Retina (tissue), 1 donor: Measurements from ENCODE around the gene HECTD4.
"Not testable (repeated sequence)": the region's sequence is repeated elsewhere in the genome, so short reads cannot be mapped to it uniquely, and the experiment has no call there.

ENCODE experiments used
- DNase-seq: peaks from one replicate; pipeline ENCODE4 v3.0.0-alpha.2; 2016

The HECTD4 gene

DNA sequence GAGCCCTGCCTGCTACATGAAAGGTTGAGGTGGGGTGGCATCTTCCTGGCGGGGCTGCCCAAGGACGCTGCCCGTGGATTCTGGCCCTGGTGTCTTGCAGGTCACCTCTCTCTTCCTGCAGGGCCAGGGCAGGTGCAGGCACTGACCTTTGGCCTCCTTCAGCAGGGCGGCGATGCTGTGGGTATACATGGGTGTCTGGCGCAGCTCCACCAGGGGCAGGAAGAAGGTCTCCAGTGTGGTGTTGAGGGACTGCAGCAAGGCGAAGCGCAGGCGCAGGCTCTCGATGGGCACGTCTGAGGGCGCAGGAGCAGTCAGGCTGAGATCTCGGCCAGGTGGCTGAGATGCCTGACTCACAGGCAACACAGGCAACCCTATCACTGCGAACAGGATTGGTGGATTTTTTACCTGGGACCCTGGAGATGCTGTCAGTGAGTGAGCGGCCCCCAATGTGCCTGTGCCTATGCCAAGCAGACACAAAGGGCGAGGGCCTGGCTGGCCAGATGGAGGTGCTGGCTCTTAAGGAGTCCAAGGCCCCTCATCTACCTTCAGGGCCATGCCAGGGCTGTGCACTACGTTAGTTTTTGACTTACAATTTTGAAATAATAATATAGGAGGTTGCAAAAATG, 211.1 kb downstream of the HECTD4 start:
- DNase-seq: no peak

DNA sequence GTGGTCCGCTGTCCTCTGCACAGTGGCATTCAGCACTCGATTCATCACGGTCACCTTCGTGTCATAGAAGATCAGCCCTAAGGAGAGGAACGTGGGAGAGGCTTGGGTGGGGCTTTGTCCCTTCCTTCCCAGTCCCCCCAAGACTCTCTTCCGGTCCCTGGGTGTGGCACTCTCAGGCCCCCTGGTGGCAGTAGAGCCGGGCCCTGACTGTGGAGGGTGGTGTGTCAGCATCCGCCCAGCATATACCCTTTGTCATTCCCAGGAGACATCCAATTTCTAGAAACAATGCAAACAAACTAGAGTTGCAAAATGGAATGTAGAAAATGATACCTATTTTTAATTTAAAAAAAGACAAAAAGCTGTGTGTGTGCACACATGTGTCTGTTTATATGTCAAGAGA, 211.9 kb downstream of the HECTD4 start:
- DNase-seq: no peak

DNA sequence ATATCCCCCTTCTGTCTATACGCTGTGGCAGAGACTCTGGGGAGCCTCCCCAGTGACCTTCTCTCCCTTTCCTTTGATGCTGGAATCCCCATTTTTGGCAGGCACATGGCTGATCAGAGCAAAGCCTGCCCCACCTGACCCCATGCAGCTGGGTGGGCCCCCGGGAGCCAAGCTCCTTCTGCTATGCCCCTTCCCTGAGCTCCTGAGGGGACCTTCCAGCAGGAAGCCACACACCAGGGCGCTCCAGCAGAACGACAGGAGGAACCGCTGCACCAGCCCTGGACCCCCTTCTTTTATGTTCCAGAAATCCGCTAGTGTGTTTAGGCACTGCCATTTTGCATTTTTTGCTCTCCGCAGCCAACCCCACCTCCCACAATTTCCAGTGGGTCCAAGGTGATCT, 212.3 kb downstream of the HECTD4 start:
- no peak for DNase-seq

GRCh38 chr12:112169161-112169872, 212.9 kb downstream of the HECTD4 start:
- DNase-seq: no peak

GRCh38 chr12:112168561-112168971, 213.7 kb downstream of the HECTD4 start:
- no peak for DNase-seq

GRCh38 chr12:112167718-112168525, 214.3 kb downstream of the HECTD4 start:
- no peak for DNase-seq

DNA sequence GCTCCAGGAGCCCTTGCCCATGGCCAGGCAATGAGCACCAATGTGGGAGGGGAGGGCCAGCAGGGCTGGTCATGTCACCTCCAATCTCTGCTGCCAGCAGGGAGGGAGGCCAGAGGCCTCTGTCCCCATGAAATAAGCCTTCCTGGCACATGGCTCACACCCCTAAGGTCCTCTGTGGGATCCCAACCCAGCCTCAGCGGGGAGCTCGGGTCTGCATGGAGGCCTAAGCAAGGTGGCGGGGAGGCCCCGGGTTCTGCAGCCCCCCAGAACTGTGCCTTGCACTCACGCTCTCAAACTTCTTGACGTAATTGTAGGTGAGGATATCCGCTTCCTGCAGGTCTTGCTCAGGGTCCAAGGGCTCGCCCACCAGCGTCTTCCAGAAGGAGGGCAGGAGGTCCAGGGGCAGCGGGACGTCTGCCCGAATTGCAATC, 215.2 kb downstream of the HECTD4 start:
- no peak for DNase-seq

DNA sequence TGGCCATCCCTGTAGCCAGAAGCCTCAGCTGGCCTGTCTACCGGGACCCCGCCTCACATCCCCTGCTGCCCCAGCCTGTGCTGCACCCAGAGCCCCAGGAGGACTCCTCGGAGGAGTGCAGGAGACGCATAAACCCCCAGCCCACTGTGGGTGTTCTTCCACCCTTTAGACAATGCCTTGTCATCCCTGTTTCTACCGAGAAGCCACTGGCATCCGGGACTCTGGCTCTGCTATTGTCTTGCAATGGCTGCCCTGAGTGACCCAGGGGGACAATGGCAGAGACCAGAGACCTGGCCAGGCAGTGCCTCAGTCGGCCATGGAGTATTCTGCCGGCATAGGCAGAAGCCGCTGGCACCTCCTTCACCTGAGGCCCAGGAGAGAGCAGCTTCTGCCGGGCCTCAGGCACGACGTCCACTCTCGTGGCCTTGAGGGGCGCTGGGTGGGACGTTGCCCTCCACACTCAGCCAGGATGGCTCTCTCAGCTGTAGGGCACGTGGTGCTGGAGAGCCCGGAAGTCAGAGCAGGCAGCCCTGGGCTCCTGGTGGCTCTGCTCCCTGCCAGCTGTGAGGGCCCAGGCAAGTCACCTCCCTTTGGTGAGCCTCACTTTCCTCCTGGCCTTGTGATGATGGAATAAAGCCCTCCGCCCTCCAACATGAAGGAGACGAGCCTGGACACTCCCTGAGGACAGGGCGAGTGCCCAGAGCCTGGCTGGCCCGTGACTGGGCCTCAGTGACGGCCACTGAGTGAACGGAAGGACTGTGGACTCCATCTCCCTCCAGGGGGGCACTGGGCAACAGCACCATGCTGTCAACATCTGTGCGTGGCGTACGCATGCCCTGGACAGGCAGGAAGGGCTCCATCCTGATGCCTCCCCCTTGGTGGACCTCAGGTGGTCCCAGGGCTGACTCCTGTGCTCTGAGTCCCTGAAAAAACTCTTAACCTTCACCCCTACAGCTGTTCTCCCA, 215.9 kb downstream of the HECTD4 start:
- DNase-seq: no peak

- DNase-seq: no peak
These were observed 216.6 kb downstream of the HECTD4 start for GRCh38 chr12:112165624-112166023.

GRCh38 chr12:112164011-112164660, 218.1 kb downstream of the HECTD4 start:
- no peak for DNase-seq

- no peak for DNase-seq
These were observed 218.7 kb downstream of the HECTD4 start for GRCh38 chr12:112163471-112163991.

GRCh38 chr12:112163056-112163455, 219.2 kb downstream of the HECTD4 start:
- DNase-seq: no peak

GRCh38 chr12:112162241-112162790, 219.9 kb downstream of the HECTD4 start:
- DNase-seq: no peak

DNA sequence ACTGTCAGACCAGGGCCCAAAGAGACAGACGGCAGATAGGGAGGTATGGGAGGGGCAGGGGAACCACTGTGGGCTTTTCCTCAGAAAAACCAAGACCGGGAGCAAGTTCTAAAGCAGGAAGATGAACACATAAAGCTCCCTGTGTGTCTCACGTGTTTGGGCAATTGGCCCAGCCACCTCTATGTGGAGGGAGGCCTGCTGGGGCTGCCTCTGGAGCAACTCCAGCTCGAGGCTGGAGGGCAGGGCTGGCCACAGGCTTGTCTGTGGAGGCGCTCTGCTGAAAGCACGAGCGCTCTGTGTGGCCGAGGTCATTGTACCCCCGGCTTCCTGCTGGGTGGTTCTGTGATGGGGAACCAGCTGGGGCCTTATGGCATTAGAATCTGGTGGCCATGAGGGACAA, 220.5 kb downstream of the HECTD4 start:
- no peak for DNase-seq

DNA sequence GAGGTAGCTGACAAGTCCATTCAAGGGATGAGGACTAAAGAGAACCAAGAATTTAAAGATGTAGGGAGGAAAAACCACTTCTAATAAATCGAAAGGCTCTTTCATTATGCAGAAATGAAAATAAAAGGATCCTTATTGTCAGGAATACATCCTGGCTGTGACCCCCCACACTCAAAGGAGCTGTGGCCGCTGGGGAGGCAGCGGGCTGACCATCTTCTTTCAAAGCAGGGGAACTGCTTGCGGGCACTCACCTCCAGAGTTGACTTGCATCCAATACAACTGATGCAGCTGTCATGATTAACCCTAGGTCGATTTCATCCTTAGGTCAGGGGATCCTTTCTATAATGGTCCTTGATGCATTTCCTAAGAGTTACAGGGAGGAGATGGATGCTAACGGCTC, 221.6 kb downstream of the HECTD4 start:
- no peak for DNase-seq

DNA sequence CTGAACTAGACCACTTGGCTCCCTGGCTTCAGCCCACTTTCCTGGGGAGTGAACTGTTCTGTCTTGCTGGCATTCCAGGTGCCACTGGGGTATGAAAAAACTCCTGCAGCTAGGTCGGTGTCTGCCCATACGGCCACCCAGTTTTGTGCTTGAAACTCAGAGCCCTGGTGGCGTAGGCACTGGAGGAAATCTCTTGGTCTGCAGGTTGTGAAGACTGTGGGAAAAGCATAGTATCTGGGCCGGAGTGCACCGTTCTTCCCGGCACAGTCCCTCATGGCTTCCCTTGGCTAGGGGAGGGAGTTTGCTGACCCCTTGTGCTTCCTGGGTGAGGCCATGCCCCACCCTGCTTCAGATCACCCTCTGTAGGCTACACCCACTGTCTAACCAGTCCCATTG, 223.1 kb downstream of the HECTD4 start:
- DNase-seq: no peak

DNA sequence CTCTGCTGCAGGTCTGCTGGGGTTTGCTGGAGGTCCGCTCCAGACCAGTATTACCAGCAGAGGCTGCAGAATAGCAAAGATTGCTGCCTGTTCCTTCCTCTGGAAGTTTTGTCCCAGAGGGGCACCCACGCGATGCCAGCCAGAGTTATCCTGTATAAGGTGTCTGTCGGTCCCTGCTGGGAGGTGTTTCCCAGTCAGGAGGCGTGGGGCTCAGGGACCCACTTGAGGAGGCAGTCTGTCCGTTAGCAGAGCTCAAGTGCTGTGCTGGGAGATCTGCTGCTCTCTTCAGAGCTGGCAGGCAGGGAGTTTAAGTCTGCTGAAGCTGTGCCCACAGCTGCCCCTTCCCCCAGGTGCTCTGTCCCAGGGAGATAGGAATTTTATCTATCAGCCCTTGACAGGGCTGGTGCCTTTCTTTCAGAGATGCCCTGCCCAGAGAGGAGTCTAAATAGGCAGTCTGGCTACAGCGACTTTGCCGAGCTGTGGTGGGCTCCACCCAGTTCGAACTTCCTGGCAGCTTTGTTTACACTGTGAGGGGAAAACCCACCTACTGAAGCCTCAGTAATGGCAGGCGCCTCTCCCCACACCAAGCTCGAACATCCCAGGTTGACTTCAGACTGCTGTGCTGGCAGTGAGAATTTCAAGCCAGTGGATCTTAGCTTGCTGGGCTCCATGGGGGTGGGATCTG, 223.6 kb downstream of the HECTD4 start:
- DNase-seq: not testable (repeated sequence)

GRCh38 chr12:112153893-112154219, 228.4 kb downstream of the HECTD4 start:
- DNase-seq: no peak

- no peak for DNase-seq
These were observed 228.9 kb downstream of the HECTD4 start for GRCh38 chr12:112153181-112153892.
